Right renal pelvis (tissue), 4 donors: Measurements from ENCODE around the gene SBK3. TPM values are rescaled to one million over a fixed set of nuclear protein-coding genes. Genes with fewer than 3 reads are reported as not detected.
"Not testable (repeated sequence)": the region's sequence is repeated elsewhere in the genome, so short reads cannot be mapped to it uniquely, and the experiment has no call there.

Source experiments
- DNase-seq, 4 donors: peaks; one replicate each; pipeline ENCODE4 v3.0.0-alpha.2; 2013; ENCODE audit warnings: low read depth in 4 of 4, low spot score in 3 of 4, missing footprints in 1 of 4
- polyA plus RNA-seq, 4 donors: library from polyadenylated mRNA; unstranded; fragments of 120-200 nt; gene quantifications; one replicate each; pipeline ENCODE4 v1.2.1, GENCODE V29; 2013; ENCODE audit not compliant: insufficient read length in 4 of 4

Gene SBK3
- polyA plus RNA-seq, 4 donors: 0.13 to 0.28 TPM; not detected in 2

DNA sequence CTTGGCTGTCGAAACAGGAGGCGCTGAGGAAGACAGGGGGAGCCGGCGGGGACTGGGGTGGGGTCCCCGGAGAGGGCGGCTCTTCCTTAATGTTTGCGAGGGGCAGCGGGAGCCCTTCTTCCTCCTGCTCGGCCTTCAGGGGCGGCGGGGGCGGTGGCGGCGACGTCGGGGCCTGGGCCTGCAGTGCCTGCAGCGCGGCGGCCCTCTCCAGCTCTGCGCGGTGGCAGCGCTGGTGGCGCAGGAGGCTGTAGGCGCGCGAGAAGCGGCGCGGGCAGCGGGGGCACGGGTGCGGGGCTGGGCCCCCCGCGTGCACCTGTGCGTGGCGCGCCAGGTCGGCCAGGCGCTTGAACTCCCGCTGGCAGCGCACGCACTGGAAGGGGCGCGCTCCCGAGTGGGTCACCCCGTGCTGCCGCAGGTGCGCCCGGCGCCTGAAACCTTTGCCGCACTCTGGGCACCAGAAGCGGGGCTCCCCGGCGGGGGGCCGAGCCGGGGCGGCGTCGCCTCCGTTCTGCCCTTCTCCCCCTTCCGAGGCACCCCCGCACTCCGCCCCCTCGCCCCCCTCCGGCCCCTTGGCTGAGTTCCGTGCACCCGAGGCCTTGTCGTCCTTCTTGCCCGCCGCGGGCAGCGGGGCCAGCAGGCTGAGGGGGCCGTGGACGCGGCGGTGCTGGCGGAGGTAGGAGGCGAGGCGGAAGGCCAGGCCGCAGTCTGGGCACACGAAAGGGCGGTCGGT is 32.9 kb upstream of the SBK3 start:
- DNase-seq: no peak

DNA sequence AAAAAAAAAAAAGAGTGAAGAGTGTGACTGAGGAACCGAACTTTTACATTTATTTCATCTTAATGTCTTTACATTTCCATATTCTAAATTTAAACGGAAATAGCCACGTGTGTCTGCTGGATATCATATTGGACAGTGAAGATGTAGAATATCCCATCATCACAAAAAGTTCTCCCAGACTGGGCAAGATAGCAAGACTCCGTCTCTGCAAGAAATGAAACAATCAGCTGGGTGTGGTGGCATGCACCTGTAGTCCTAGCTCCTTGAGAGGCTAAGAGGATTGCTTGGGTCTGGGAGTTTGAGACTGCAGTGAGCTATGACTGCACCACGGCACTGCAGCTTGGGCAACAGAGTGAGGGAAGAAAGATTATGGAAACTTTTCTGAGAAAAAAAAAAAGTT is 31.4 kb upstream of the SBK3 start:
- DNase-seq: no peak

DNA sequence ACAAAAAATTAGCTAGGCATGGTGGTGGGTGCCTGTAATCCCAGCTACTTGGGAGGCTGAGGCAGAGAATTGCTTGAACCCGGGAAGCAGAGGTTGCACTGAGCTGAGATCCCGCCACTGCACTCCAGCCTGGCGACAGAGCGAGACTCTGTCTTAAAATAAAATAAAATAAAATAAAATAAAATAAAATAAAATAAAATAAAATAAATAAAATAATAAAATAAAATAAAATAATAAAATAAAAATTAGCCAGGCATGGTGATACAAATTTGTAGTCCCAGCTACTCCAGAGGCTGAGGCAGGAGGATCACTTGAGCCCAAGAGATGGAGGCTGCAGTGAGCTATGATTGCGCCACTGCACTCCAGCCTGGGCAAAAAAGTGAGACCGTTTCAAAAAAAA is 28.6 kb upstream of the SBK3 start:
- not testable (repeated sequence) for DNase-seq

DNA sequence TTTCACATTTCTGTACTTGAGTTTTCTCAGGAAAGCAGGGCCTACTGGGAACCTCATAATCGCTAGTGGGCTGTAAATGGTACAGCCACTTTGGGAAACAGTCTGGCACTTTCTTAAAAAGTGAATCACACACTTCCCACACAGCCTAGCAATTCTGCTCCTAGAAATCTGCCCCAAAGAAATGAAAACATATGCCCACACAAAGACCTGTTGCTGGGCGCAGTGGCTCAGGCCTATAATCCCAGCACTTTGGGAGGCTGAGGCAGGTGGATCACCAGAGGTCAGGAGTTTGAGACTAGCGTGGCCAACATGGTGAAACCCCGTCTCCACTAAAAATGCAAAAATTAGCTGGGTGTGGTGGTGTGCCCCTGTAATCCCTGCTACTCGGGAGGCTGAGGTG is 24.1 kb upstream of the SBK3 start:
- not testable (repeated sequence) for DNase-seq

DNA sequence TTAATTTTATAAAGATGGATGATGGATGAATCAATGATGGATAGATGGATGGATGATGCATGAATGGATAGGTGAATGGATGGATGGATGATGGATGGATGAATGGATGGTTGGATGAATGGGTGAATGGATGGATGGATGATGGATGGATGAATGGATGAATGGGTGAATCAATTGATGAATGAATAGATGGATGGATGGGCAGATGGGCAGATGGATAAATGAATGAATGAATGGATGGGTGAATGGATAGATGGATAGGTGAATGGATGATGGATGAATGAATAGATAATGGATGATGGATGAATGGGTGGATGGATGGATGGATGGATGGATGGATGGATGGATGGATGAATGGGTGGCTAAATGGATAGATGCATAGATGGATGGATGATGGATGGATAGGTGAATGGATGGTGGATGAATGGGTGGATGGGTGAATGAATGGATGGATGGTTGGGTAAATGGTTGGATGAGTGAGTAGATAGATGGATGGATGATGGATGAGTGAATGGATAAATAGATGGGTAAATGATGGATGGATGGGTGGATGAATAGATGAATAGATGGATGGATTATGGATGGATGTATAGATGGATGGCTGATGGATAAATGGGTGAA is 22.5 kb upstream of the SBK3 start:
- DNase-seq: no peak

DNA sequence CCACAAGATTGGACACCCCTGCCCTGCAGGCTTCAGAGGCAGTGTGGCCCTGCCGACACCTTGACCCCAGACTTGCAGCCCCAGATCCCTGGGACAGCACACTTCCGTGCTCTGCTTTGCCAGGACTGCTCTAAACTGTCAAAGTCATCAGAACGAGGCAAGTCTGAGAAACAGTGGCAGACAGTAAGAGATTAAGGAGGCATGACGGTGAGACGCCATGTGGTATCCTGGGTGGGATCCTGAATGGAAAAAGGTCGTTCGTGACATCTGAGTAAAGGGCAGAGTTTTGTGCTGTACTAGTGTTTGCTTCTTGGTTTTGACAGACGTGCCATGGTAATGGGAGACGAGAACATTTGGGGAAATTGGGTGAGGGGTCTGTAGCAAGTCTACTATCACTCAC is 21.5 kb upstream of the SBK3 start:
- no peak for DNase-seq

DNA sequence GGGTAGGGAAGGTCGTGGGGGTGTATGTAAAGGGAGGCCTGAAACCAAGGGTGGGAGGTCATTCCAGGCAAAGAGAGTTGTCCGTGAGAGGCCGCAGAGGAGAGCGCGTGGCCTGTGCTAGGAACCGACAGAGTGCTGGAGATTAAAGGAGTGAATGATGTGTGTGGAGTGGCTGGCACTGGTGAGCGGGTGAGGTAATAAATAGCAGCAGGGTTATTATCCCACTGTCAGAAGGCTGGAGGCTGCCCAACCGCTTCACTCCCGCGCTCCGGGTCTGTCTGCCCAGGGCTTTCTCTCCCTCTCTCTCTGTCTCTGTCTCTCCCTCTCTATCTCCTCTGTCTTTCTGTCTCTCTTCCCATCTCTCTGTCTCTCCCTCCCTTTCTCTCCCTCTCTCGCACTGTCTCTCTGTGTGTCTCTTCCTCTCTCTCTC is 17.9 kb upstream of the SBK3 start:
- no peak for DNase-seq

DNA sequence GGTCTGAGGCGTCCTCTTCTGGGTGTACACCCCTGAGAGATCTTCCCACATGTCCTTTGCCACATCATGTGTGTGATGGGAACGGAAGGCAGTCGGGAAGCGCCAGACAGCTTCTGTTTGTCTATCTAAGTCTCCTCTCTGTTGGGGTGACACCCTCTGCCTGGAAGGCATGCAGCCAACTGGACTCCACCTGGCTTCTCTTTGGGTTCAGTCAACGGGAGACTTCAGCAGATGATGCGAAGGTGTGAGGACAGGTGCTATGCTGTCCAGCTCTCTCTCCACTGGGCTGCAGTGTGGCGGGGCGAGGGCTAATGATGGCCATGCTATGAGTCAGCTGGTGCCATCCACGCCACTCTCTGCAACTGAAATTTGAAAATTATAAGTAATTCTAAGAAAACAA is 14.3 kb upstream of the SBK3 start:
- DNase-seq: no peak

DNA sequence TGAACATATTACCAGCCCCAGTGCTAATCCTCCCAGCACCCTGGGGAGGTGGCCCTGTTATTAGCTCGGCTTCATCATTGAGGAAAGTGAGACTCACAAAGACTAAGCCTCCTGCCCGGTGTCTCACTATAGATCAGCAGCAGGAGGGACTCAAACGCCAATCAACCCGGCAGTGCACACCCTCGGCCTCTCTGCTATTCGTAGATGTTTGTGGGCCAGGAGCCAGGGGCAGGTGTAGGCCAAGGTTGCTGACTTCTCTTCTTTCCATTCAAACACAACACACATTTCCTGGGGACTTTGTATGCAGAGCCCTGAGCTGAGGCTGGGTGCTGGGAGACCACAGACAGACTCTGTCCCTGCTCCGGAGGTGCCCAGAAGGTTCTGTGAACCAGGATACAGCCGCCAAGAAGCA is 9.4 kb upstream of the SBK3 start:
- no peak for DNase-seq

DNA sequence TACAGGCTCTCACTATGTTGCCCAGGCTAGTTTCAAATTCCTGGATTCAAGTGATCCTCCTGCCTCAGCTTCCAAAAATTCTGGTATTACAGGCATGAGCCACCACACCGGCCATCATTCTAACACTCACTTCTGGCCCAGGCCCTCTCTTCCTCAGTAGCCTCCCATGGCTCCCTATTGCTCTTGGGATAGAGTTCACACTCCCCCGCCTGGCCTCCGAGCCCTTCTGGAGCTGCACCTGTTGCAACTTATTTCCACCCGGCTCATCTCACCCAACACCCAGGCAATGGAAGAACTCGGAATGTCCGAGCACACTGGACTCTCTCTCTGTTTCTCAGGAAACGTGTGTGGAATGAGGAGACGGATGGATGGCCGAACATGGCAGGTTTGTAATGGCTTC is 9.0 kb upstream of the SBK3 start:
- DNase-seq: no peak

DNA sequence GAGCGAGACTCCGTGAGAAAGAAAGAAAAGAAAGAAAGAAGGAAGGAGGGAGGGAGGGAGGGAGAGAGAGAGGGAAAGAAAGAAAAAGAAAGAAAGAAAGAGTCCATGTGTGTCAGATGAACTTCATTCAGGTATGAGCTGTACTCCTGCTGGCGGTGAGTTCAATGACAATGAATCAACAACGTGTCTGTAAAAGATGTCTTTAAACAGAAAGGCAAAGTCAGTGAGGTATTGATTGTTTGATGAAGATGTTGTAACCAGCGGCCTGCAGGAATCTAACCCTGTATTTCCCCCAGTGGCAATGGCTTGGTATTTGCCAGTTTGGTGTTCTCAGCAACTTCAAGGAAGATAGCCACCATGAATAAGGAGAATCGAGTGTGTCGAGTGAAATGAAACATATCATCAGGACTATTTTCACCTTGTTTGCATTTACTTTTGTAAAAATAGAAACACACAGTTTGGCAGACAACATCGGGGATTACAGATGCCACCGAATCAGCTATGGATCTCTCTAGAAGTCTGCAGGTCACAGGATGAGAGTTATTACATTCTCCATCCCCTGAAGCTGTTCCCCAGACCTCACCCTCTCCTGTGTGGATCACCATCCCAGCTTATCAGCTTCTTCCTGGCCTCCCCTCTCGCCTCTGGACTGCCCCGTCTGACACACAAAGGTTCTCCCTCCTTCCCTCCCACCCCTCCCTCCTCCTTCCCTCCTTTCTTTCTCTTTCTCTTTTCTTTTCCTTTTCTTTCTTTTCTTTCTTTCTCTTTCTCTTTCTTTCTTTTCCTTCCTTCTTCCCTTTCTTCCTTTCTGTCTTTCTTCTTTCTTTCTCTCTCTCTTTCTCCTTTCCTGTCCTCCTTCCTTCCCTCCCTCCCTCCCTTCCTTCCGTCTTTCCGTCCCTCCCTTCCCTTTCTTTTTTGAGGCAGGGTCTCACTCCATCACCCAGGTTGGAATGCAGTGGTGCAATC is 8.2 kb upstream of the SBK3 start:
- no peak for DNase-seq

DNA sequence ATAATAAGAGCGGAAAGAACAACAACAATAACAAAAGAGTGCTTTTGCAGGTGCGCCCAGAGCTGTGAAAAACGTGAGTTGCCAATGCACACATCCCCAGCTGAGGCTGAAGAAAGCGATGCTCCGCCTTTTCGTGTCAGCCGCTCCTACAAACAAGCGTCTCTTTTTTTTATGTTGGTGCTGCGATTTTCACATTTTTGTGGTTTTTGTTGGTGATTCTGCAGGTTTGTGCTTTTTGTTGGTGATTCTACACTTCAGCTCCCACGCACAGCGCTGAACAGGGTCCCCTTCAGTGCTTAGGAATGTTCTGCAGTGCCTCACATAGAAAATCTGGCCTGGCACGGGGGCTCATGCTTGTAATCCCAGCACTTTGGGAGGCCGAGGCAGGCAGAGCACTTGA is 7.3 kb upstream of the SBK3 start:
- DNase-seq: no peak

DNA sequence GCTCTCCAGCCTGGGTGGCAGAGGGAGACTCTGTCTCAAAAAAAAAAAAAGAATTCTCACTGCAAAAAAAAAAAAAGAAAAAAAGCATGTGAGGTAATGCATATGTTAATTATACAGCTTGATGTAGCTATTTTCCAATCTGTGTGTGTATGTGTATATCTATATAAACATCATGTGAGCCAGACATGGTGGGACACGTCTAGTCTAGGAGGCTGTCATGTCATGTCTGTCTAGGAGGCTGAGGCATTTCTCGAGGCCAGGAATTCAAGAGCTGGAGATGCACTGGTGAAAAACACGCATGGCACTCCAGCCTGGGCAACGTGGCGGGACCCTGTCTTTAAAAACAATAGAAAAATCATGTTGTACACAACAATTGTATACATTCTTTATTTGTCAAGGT is 6.9 kb upstream of the SBK3 start:
- DNase-seq: no peak

DNA sequence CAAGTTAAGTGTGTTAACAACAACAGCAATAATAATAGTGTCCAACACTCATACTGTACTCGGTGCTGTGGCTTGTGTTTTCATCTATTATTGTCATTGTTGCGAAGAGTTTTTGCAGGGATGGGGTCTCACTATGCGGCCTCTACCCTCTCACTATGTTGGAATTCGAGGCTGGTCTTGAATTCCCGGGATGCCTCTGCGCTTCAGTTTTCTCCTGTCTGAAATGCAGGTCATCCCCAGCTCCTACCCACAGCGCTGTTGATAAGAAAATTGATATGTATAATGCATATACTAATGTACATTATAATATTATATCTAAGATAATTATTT is 4.9 kb upstream of the SBK3 start:
- DNase-seq: no peak

DNA sequence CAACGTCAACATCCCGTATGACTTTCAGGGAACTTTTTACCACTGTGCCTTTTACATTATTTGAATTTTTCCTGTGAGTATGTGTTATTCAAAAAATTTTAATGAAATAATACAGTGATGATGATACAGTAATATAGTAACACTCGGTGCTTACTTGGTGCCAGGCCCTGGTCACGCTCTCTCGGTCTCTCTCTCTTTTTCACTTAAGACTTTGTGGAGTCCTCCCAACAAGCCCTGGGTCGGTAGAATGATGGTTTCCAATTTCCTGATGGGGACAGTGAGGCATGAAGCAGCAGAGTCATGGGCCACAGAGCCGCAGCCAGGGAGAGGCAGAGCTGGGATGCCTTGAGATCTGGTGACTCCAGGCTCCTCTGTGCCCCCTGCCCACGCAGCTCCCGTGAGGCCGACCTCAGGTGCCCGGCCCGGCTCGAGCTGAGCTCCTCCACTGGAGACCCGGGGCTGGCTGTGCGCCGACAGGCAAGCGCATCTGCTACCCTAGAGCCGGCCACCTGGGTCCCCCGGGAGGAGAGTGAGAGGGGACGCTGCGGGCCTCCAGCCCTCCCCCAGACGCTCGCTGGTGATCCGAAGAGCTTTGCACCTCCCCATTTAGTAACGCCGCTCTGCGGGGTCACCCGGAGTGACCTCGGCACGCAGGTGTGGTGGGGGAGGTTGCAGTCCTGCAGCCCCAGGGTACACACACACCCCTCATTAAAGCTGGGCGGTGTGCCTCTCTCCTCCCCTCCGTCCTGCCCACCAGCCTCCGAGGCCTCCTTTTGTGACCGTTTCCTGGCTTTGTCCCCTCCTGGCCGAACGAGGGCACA is 4.4 kb upstream of the SBK3 start:
- peak in 2 of 4 donors; percentile 74 to 77 for DNase-seq

DNA sequence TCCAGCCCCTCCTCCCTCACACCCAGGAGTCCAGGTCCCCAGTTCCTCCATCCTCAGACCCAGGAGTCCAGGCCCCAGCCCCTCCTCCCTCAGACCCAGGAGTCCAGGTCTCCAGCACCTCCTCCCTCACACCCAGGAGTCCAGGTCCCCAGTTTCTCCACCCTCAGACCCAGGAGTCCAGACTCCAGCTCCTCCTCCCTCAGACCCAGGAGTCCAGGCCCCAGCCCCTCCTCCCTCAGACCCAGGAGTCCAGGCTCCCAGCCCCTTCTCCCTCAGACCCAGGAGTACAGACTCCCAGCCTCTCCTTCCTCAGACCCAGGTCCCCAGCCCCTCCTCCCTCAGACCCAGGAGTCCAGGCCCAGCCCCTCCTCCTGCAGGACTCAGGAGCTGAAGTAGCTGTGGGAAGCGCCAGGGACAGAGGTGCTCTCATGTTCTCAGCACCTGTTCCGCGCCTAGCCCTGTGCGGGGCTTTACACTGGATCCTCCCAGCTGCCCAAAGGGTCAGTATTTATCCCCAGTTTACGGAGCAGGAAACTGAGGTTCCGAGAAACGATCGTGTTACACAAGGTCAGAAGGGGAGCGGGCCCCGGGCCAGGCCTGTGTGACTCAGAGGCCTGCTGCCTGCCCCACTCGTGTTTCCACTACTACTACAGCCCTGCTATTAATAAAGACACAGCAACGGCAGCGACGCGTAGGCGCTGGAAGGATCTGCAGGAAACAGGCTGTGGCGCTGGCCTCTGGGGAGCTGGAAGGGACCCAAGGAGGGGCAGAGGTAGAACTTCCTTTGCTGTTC is 1.7 kb upstream of the SBK3 start:
- DNase-seq: no peak

DNA sequence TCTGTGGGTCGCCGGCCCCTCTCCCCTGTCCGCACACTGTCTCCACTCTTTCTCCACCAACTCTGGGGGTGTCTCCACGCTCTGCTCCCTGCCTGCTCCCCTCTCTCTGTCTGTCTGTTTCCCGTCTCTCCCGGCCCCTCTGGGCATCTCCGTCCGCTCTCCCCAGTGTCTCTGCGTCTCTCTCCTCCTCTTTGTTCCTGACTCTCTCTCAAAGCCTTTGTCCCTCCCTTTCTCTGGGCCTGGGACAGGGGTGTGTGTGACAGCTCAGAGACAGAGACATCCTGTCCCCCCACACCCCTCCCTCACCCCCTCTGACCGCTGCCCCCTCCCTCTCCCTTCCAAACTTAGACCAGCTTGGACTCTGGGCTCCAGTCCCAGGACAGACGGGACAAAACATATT is 668 bp upstream of the SBK3 start:
- DNase-seq: no peak

DNA sequence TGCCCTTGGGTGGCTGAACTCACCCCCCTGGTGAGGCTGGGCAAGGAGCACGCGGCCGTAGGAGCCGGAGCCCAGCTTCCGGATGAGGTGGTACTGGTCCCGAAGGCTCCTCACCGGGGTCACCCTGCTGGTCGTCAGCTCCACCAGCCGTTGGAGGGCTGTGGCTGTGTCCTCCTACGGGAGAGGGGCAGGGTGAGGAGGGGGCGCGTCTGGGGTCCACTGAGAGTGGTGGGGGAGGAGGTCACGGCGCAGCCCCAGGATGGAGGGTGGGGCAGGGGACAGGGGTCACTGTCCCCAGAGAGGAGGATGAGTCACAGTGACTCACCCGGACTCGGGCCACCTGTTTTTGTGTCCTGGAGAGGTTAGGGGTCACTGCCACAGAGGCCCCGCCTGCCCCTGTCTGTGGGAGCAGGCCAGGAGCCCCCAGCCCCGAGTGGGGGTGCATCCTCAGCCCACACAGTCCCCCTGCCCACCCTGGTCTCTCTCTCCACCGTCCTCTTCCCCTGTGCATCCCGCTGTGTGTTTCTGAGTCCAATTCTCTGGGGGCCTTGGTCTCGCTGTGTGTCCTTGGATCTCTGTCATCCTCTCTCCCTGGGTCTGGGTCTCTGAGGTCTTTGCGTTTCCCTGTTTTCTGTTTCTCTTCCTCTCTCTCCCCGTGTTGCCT is 435 bp downstream of the SBK3 start:
- no peak for DNase-seq

DNA sequence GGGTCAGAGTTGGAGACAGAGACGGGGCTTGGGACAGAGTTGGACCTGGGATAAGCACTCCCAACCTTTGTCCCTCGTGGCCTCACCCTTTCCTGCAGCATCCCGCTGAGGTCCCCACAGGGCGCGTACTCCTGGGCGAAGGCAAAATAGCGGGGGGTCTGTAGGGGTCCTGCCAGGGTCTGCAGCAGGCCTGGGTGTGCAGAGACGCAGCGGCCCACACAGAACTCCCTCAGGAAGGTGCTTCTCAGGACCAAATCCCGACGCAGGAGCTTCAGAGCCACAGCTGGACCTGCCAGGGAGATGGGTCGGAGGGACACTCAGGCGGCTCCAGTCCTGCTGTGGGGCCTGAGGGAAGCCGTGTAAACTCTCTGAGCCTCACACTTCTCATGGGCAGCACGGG is 1.3 kb downstream of the SBK3 start:
- DNase-seq: no peak
